Liver (tissue), 9 donors: ENCODE data around the gene NLRP12. TPM values are rescaled to one million over a fixed set of nuclear protein-coding genes. Genes with fewer than 3 reads are reported as not detected.

Experiments used
- DNase-seq: peaks from one replicate; pipeline ENCODE4 v3.0.0-alpha.2; 2017; ENCODE audit warnings: low spot score
- H3K27ac ChIP-seq, 2 donors: one replicate each; pipeline ENCODE4 v1.7.0; 2013; ENCODE audit warnings: inconsistent platforms in 2 of 2, low read length in 2 of 2, control low read depth in 1 of 2, low read depth in 1 of 2, mild to moderate bottlenecking in 1 of 2
- H3K27me3 ChIP-seq, 4 donors: one replicate each; pipeline versions ENCODE4 v1.6.1 to v1.7.0; 2013; ENCODE audit warnings: low read length in 3 of 4, inconsistent platforms in 1 of 4, mild to moderate bottlenecking in 1 of 4, moderate library complexity in 1 of 4; ENCODE audit not compliant: control insufficient read depth in 4 of 4, insufficient read depth in 4 of 4
- H3K36me3 ChIP-seq, 4 donors: one replicate each; pipeline versions ENCODE4 v1.6.1 to v1.7.0; 2013; ENCODE audit warnings: low read length in 3 of 4, mild to moderate bottlenecking in 3 of 4, low read depth in 1 of 4, moderate library complexity in 1 of 4; ENCODE audit not compliant: control insufficient read depth in 4 of 4, insufficient read depth in 3 of 4
- H3K4me1 ChIP-seq, 4 donors: one replicate each; pipeline versions ENCODE4 v1.6.1 to v1.7.0; 2013; ENCODE audit warnings: low read length in 3 of 4, mild to moderate bottlenecking in 3 of 4, moderate library complexity in 1 of 4; ENCODE audit not compliant: control insufficient read depth in 4 of 4, insufficient read depth in 4 of 4
- H3K4me3 ChIP-seq, 3 donors: one replicate each; pipeline versions ENCODE4 v1.6.1 to v1.7.0; 2013; ENCODE audit warnings: low read length in 3 of 3, control low read depth in 1 of 3, low read depth in 1 of 3, mild to moderate bottlenecking in 1 of 3
- H3K9ac ChIP-seq, 2 donors: one replicate each; pipeline ENCODE4 v1.7.0; 2013; ENCODE audit warnings: low read length in 2 of 2, mild to moderate bottlenecking in 2 of 2, moderate library complexity in 2 of 2, control low read depth in 1 of 2, low read depth in 1 of 2
- H3K9me3 ChIP-seq, 4 donors: one replicate each; pipeline versions ENCODE4 v1.6.1 to v1.7.0; 2013; ENCODE audit warnings: low read length in 3 of 4; ENCODE audit not compliant: control insufficient read depth in 4 of 4
- EGR1 ChIP-seq, 2 donors: IDR thresholded peaks; 2 replicates each; pipeline ENCODE4 v1.6.1; 2016 to 2018; ENCODE audit warnings: antibody characterized with exemption in 2 of 2, low read depth in 2 of 2
- FOXA1 ChIP-seq: IDR thresholded peaks from 2 replicates; pipeline ENCODE4 v1.6.1; 2016; ENCODE audit warnings: antibody characterized with exemption
- FOXA2 ChIP-seq: IDR thresholded peaks from 2 replicates; pipeline ENCODE4 v1.6.1; 2016; ENCODE audit warnings: antibody characterized with exemption
- GABPA ChIP-seq, 2 donors: IDR thresholded peaks in 1 of 2; conservative IDR thresholded peaks in 1 of 2; 2 replicates each; pipeline ENCODE4 v1.6.1; 2016; ENCODE audit warnings: antibody characterized with exemption in 2 of 2, mild to moderate bottlenecking in 1 of 2, moderate library complexity in 1 of 2
- HNF4G ChIP-seq: IDR thresholded peaks from 2 replicates; pipeline ENCODE4 v1.6.1; 2016; ENCODE audit warnings: antibody characterized with exemption
- JUND ChIP-seq, 2 donors: IDR thresholded peaks; 2 replicates each; pipeline ENCODE4 v1.6.1; 2016; ENCODE audit warnings: antibody characterized with exemption in 2 of 2
- RAD21 ChIP-seq, 2 donors: IDR thresholded peaks; 2 replicates each; pipeline ENCODE4 v1.6.1; 2016; ENCODE audit warnings: antibody characterized with exemption in 2 of 2, mild to moderate bottlenecking in 2 of 2
- YY1 ChIP-seq: IDR thresholded peaks from 2 replicates; pipeline ENCODE4 v1.6.1; 2016; ENCODE audit warnings: antibody characterized with exemption, mild to moderate bottlenecking
- WGBS: extraction: QIAGEN DNeasy Blood & Tissue Kit; methylation state at CpG from one replicate; pipeline ENCODE4 v1.1.7; 2013; 5-methylcytosine and 5-hydroxymethylcytosine counted together
- polyA plus RNA-seq, 2 donors: library from polyadenylated mRNA; stranded (reverse) in 1 of 2; unstranded in 1 of 2; fragments of 200-250 nt in 1 of 2; fragments of >200 nt in 1 of 2; fragmentation: Nextera tagmentation in 1 of 2; extraction: Ambion mirVana in 1 of 2; gene quantifications; one replicate each; pipeline versions ENCODE4 v1.2.1 to v1.2.3, GENCODE V29; 2013 to 2015
- total RNA-seq, 2 donors: library from RNA; depleted of rRNA; stranded (reverse); fragments of >200 nt; gene quantifications; one replicate each; pipeline ENCODE4 v1.2.3, GENCODE V29; 2014
- TF ChIP-seq, protein P1 (sequence below): fragments of 150-350 bp; IDR thresholded peaks from 2 replicates; pipeline ENCODE4 v1.5.1; 2017; ENCODE audit warnings: improper control_type of control experiment, low read depth, low read length; ENCODE audit not compliant: missing input control
- TF ChIP-seq, protein P2 (sequence below): IDR thresholded peaks from 2 replicates; pipeline ENCODE4 v1.6.1; 2016; ENCODE audit warnings: antibody characterized with exemption, mild to moderate bottlenecking
- TF ChIP-seq, protein P3 (sequence below): IDR thresholded peaks from 2 replicates; pipeline ENCODE4 v1.6.1; 2016; ENCODE audit warnings: antibody characterized with exemption
- TF ChIP-seq, protein P4 (sequence below): IDR thresholded peaks from 2 replicates; pipeline ENCODE4 v1.6.1; 2016; ENCODE audit warnings: antibody characterized with exemption
- donor health status: healthy.
- donor health status: healthy.
- donor health status: healthy.
- donor health status: healthy.
- donor health status: healthy.

NLRP12 gene
- total and polyA plus RNA-seq, 4 donors = 0.10 to 1.8 (median 0.58) TPM

DNA sequence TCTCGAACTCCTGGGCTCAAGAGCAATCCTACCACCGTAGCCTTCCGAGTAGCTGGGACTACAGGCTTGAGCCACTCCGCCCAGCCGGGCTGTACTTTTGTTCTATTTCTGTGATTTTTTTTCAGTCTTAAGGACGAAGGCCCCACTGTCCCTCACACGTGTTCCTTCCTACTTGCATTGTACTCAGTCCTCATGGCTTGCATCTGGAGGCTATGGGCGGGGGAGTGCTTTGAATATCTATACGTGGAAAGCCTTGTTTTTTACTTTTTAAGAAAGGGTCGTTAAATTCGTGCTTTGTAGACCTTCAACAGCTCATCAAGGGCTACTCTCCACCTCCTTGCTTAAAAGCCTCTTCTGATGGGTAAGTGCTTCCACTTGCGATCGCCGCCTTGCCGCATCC is 36.8 kb downstream of the NLRP12 start (continued):
- TF ChIP-seq, protein P1, sequence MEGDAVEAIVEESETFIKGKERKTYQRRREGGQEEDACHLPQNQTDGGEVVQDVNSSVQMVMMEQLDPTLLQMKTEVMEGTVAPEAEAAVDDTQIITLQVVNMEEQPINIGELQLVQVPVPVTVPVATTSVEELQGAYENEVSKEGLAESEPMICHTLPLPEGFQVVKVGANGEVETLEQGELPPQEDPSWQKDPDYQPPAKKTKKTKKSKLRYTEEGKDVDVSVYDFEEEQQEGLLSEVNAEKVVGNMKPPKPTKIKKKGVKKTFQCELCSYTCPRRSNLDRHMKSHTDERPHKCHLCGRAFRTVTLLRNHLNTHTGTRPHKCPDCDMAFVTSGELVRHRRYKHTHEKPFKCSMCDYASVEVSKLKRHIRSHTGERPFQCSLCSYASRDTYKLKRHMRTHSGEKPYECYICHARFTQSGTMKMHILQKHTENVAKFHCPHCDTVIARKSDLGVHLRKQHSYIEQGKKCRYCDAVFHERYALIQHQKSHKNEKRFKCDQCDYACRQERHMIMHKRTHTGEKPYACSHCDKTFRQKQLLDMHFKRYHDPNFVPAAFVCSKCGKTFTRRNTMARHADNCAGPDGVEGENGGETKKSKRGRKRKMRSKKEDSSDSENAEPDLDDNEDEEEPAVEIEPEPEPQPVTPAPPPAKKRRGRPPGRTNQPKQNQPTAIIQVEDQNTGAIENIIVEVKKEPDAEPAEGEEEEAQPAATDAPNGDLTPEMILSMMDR = no peak
- no peak for TF ChIP-seq FOXA1

DNA sequence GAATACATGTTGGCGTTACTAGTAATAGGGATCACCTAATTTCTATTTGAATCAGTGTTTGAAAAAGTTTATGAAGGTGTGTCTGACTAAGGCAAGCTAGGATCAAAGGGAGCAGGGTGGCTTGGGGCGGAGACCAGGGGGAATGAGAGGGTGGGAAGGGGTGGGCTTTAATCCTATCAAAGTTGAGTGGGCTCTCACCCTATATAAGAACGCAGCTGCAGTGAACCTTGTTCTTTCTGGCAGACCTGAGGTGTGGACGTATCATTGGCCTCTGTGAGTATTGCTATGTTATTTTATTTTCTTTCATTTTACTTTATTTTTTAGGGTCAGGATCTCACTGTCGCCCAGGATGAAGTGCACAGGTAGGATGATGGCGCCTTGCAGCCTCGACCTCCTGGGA is 37.4 kb downstream of the NLRP12 start:
- Histone ChIP-seq H3K36me3 (no peaks in the 10 kb centered on the region), H3K27ac (no peak overlapping the region), H3K9ac (no peak overlapping the region), H3K4me3 (no peak overlapping the region), H3K9me3 (no peaks in the 10 kb centered on the region), H3K4me1 (no peaks in the 10 kb centered on the region), H3K27me3 (no peaks in the 10 kb centered on the region)
- 81% methylated on average over 7 of the region's 7 CpGs for WGBS
- no peak for DNase-seq
- TF ChIP-seq, protein P2, sequence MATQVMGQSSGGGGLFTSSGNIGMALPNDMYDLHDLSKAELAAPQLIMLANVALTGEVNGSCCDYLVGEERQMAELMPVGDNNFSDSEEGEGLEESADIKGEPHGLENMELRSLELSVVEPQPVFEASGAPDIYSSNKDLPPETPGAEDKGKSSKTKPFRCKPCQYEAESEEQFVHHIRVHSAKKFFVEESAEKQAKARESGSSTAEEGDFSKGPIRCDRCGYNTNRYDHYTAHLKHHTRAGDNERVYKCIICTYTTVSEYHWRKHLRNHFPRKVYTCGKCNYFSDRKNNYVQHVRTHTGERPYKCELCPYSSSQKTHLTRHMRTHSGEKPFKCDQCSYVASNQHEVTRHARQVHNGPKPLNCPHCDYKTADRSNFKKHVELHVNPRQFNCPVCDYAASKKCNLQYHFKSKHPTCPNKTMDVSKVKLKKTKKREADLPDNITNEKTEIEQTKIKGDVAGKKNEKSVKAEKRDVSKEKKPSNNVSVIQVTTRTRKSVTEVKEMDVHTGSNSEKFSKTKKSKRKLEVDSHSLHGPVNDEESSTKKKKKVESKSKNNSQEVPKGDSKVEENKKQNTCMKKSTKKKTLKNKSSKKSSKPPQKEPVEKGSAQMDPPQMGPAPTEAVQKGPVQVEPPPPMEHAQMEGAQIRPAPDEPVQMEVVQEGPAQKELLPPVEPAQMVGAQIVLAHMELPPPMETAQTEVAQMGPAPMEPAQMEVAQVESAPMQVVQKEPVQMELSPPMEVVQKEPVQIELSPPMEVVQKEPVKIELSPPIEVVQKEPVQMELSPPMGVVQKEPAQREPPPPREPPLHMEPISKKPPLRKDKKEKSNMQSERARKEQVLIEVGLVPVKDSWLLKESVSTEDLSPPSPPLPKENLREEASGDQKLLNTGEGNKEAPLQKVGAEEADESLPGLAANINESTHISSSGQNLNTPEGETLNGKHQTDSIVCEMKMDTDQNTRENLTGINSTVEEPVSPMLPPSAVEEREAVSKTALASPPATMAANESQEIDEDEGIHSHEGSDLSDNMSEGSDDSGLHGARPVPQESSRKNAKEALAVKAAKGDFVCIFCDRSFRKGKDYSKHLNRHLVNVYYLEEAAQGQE = no peak
- no peak for TF ChIP-seq JUND (IDR thresholded peaks at IDR 0.05)
- TF ChIP-seq FOXA2 = no peak
- TF ChIP-seq, protein P1 = no peak
- TF ChIP-seq, protein P3, sequence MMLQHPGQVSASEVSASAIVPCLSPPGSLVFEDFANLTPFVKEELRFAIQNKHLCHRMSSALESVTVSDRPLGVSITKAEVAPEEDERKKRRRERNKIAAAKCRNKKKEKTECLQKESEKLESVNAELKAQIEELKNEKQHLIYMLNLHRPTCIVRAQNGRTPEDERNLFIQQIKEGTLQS = no peak
- TF ChIP-seq, protein P4, sequence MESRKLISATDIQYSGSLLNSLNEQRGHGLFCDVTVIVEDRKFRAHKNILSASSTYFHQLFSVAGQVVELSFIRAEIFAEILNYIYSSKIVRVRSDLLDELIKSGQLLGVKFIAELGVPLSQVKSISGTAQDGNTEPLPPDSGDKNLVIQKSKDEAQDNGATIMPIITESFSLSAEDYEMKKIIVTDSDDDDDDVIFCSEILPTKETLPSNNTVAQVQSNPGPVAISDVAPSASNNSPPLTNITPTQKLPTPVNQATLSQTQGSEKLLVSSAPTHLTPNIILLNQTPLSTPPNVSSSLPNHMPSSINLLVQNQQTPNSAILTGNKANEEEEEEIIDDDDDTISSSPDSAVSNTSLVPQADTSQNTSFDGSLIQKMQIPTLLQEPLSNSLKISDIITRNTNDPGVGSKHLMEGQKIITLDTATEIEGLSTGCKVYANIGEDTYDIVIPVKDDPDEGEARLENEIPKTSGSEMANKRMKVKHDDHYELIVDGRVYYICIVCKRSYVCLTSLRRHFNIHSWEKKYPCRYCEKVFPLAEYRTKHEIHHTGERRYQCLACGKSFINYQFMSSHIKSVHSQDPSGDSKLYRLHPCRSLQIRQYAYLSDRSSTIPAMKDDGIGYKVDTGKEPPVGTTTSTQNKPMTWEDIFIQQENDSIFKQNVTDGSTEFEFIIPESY = no peak
- no peak for TF ChIP-seq RAD21 (IDR thresholded peaks at IDR 0.05)
- TF ChIP-seq YY1 = no peak
- no peak for TF ChIP-seq HNF4G
- no peak for TF ChIP-seq GABPA (IDR thresholded peaks at IDR 0.05 in 1 of 2, conservative IDR thresholded peaks at IDR 0.05 in 1 of 2)
- TF ChIP-seq EGR1 (IDR thresholded peaks at IDR 0.05; ENCODE audit: low read depth in 2 of 2) = no peak
